RWPE1 (cell line): ENCODE results near the gene SMYD1.

ENCODE experiments used
- CTCF ChIA-PET: fragments of 350-600 bp; sonication (Branson Sonifier 250); formaldehyde crosslinking; extraction: SDS; loops from one replicate; lab custom pipeline; 2021; lab: Yijun Ruan, JAX
- POLR2A ChIA-PET: fragments of 400-600 bp; formaldehyde crosslinking; extraction: SDS; loops from one replicate; lab custom pipeline; 2020; ENCODE audit warnings: antibody characterized with exemption; ENCODE audit not compliant: low non-redundant PET; lab: Yijun Ruan, JAX
- DNase-seq: peaks from one replicate; pipeline ENCODE4 v3.0.0; 2012; ENCODE audit warnings: low spot score
- H3K27ac ChIP-seq: fragments of 450-650 bp; 2 replicates; pipeline ENCODE4 v1.5.1; 2017
- TF ChIP-seq, protein P1 (sequence below): fragments of 450-650 bp; conservative IDR thresholded peaks from 2 replicates; pipeline ENCODE4 v1.5.1; 2017; ENCODE audit warnings: low read depth, mild to moderate bottlenecking

SMYD1 gene

DNA sequence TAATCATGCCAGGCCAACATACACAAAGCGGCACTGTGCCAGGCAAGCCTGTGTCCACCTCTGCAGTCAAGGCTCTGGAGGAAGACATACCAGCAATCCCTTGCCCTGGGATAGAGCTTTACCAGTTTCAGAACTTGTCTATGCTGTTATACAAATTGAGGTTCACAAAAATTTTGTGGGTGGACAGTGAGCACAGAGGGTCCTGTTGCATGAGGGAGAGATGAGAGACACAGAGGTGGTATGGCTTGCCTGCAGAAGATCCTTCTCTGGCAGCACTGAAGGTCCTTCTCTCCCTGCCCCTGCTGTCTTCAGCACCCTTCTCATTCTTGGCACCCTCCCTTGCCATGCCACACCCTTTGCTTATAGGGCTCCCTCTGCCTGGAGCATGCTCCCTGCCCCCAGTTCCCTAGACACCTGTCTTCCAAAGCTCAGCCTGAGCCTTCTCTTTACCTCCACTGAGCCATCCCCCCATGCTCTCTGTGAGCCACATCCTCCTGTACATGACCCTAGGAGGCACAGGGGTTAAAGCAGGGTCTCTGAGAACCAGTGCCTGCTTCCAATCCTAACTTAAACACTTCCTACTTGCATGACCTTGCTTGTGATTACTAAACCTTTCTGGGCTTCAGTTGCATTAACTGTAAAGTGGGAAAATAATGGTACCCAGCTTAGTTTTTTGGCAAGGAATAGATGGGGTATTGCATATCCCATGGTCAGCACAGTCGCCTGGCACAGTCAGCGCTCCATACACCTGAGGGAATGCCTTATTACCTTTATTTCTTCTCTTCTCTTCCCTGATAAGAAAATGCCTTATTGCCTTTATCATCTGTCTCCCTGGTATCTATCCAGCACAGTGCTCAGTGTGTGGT, 59.4 kb downstream of the SMYD1 start:
- ChIA-PET POLR2A (no interaction called here), CTCF (interaction anchor here (0.6 kb wide), 1 partner anchor 363 kb away, joined by 3 read pairs; no protein-coding TSS in a partner anchor)
- TF ChIP-seq, protein P1, sequence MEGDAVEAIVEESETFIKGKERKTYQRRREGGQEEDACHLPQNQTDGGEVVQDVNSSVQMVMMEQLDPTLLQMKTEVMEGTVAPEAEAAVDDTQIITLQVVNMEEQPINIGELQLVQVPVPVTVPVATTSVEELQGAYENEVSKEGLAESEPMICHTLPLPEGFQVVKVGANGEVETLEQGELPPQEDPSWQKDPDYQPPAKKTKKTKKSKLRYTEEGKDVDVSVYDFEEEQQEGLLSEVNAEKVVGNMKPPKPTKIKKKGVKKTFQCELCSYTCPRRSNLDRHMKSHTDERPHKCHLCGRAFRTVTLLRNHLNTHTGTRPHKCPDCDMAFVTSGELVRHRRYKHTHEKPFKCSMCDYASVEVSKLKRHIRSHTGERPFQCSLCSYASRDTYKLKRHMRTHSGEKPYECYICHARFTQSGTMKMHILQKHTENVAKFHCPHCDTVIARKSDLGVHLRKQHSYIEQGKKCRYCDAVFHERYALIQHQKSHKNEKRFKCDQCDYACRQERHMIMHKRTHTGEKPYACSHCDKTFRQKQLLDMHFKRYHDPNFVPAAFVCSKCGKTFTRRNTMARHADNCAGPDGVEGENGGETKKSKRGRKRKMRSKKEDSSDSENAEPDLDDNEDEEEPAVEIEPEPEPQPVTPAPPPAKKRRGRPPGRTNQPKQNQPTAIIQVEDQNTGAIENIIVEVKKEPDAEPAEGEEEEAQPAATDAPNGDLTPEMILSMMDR: no peak

DNA sequence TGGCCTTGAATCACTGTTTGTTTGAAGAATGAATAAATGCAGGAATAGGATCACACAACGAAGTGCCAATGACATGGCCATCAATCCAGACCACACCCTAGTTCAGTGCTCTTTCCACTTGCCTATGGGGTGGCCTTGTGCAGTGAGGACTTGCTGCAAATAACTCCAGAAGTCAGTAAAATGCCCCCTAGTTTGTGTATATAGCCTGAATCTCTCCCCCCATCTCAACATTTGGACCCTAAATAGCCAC, 59.9 kb downstream of the SMYD1 start:
- ChIA-PET POLR2A (no interaction called here), CTCF (no interaction called here)
- TF ChIP-seq, protein P1: no peak
- H3K27ac ChIP-seq: no peak overlapping the region
- no peak for DNase-seq

More for the DNA sequence above, 59.4 kb downstream of the SMYD1 start:
- H3K27ac ChIP-seq: no peak overlapping the region
- DNase-seq: no peak

- DNase-seq: no peak
- TF ChIP-seq, protein P1: no peak
- H3K27ac ChIP-seq: no peak within 1 kb of the TSS
- ChIA-PET POLR2A (no interaction called here), CTCF (no interaction called here)
Measured at GRCh38 chr2:88127888-88128653, 60.4 kb downstream of the SMYD1 start, which contains the start of gene FABP1. Gene FABP1, minus strand, starts transcription at chr2:88128062. Its CDS starts 45 bp downstream, at chr2:88128017.

DNA sequence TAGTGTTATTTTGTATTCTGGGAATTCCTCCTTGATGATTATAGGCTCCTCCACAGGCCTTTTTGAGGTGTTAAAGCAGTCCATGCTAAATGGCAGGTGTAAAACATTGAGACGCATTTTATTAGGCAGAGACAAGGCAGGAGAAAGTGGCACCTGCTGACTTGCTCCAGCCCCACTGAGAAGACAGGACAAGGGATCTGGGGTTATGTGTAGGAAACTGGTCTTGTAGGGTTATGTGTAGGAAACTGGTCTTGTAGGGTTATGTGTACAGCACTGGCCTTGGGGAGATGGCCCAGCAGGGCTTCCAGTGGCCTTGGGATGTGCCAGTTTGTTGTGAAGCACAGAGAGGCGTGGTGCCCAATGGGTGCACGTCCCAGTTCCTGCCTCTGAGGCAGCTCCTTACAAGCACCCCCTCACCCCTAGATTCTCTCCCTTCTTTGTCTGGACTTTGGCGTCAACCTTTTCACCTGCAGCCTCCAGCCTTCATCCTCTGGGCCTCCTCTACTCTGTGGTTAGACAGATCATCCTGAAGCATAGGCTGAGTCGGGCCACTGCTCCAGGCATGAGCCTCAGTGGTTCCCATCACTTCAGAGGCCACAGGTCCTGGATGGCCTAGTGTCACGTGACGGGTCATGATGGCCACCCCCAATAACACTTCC, 61.2 kb downstream of the SMYD1 start:
- POLR2A ChIA-PET: no interaction called here
- no peak overlapping the region for H3K27ac ChIP-seq
- TF ChIP-seq, protein P1: no peak
- DNase-seq: no peak
- CTCF ChIA-PET: no interaction called here

DNA sequence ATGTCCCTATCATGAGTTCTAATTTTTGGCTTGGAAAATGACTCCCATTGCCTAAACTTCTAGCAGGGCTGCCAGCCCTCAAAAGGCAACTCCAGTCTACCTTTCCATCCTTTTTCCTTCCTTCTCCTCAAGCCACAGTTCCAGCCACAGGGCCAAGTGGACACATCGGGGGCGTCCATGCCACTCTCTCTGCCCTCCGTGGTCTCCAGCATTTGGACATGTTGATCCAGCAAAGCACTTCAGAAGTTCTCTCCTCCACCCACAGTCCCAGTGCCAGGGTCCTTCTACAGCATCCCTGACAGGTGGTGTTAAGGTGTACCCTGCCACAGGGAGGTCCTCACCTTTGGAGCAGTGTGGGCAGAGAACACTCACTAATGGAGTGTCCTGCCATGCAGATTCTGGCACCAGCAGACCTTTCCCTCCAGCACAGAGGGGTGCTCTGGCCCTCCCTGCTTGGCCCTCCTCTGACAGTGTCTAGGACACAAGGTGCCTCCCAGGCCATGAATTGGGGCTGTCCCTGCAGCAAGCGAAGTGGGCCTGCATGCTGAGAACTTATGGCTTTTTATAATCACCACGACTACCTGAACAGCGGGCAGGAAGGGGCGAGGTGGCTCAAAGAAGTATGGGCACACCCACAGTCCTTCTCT, 61.8 kb downstream of the SMYD1 start:
- CTCF ChIA-PET: no interaction called here
- TF ChIP-seq, protein P1: no peak
- POLR2A ChIA-PET: no interaction called here
- H3K27ac ChIP-seq: no peak overlapping the region
- DNase-seq: no peak
